WTC11 (cell line): Measurements from ENCODE around the gene CNTNAP2. TPM values are rescaled to one million over a fixed set of nuclear protein-coding genes. Genes with fewer than 3 reads are reported as not detected.

Experiments used
- ATAC-seq: fragments of 200-7000 bp; cut with Tn5 transposase; 2 replicates; pipeline ENCODE4 v1.10.0; 2021; ENCODE audit warnings: mild to moderate bottlenecking, moderate library complexity
- CTCF ChIA-PET: fragments of 300-600 bp; sonication (Branson Sonifier 250); formaldehyde crosslinking; loops from one replicate; lab custom pipeline; 2021; ENCODE audit warnings: antibody characterized with exemption; lab: Charles Lee
- POLR2A ChIA-PET: fragments of 350-600 bp; sonication (Branson Sonifier 250); formaldehyde crosslinking; loops from one replicate; lab custom pipeline; 2021; ENCODE audit warnings: antibody characterized with exemption; lab: Charles Lee
- DNase-seq: peaks from one replicate; pipeline ENCODE4 v3.0.0; 2021; ENCODE audit warnings: low spot score
- H3K27ac Mint-ChIP-seq: 2 replicates; pipeline ENCODE4 v1.8.0; 2021; ENCODE audit warnings: mixed read lengths
- H3K27me3 Mint-ChIP-seq: 2 replicates; pipeline ENCODE4 v1.8.0; 2021; ENCODE audit warnings: low read depth, mild to moderate bottlenecking, moderate library complexity, mixed read lengths
- H3K36me3 Mint-ChIP-seq: 2 replicates; pipeline ENCODE4 v1.8.0; 2021; ENCODE audit warnings: mixed read lengths
- H3K4me1 Mint-ChIP-seq: 2 replicates; pipeline ENCODE4 v1.8.0; 2022; ENCODE audit warnings: mixed read lengths
- H3K4me3 Mint-ChIP-seq: 2 replicates; pipeline ENCODE4 v1.8.0; 2021; ENCODE audit warnings: mild to moderate bottlenecking, moderate library complexity, mixed read lengths
- H3K9me3 Mint-ChIP-seq: 2 replicates; pipeline ENCODE4 v1.8.0; 2021; ENCODE audit warnings: mixed read lengths
- CDX4 ChIP-seq: fragments of 250-450 bp; sonication (Bioruptor Pico); IDR thresholded peaks from 2 replicates; pipeline ENCODE4 v1.9.0; 2021; ENCODE audit warnings: moderate library complexity, mild to moderate bottlenecking, inconsistent platforms, borderline replicate concordance
- E2F1 ChIP-seq: sonication (generic); formaldehyde crosslinking; IDR thresholded peaks from 2 replicates; pipeline ENCODE4 v1.8.0; 2022; ENCODE audit warnings: mild to moderate bottlenecking, missing genetic modification reagents
- E2F4 ChIP-seq: sonication (generic); formaldehyde crosslinking; IDR thresholded peaks from 2 replicates; pipeline ENCODE4 v1.8.1; 2022; ENCODE audit warnings: low read depth, mild to moderate bottlenecking, moderate library complexity, missing genetic modification reagents, borderline replicate concordance
- EMX1 ChIP-seq: fragments of 250-450 bp; sonication (Bioruptor Pico); IDR thresholded peaks from 2 replicates; pipeline ENCODE4 v1.8.0; 2021; ENCODE audit warnings: mild to moderate bottlenecking
- FOXK1 ChIP-seq: sonication (generic); formaldehyde crosslinking; IDR thresholded peaks from 2 replicates; pipeline ENCODE4 v1.8.0; 2022; ENCODE audit warnings: mild to moderate bottlenecking, moderate library complexity, missing genetic modification reagents
- GABPB1 ChIP-seq: sonication (generic); formaldehyde crosslinking; IDR thresholded peaks from 2 replicates; pipeline ENCODE4 v1.8.1; 2023; ENCODE audit warnings: mild to moderate bottlenecking, missing genetic modification reagents
- KAT7 ChIP-seq: sonication (generic); formaldehyde crosslinking; IDR thresholded peaks from 2 replicates; pipeline ENCODE4 v1.8.1; 2023; ENCODE audit warnings: missing genetic modification reagents, mild to moderate bottlenecking, borderline replicate concordance
- MYBL2 ChIP-seq: sonication (generic); formaldehyde crosslinking; IDR thresholded peaks from 2 replicates; pipeline ENCODE4 v1.8.1; 2023; ENCODE audit warnings: mild to moderate bottlenecking, moderate library complexity, missing genetic modification reagents
- SP1 ChIP-seq: sonication (generic); formaldehyde crosslinking; conservative IDR thresholded peaks from 2 replicates; pipeline ENCODE4 v1.8.1; 2022; ENCODE audit warnings: missing genetic modification reagents
- ZNF138 ChIP-seq: sonication (generic); formaldehyde crosslinking; conservative IDR thresholded peaks from 2 replicates; pipeline ENCODE4 v1.8.1; 2022; ENCODE audit warnings: mild to moderate bottlenecking, moderate library complexity, missing genetic modification reagents
- ZNF425 ChIP-seq: fragments of 250-450 bp; sonication (Bioruptor Pico); conservative IDR thresholded peaks from 2 replicates; pipeline ENCODE4 v1.9.0; 2021; ENCODE audit warnings: mild to moderate bottlenecking
- ZNF671 ChIP-seq: fragments of 250-450 bp; sonication (Bioruptor Pico); IDR thresholded peaks from 2 replicates; pipeline ENCODE4 v1.8.0; 2021; ENCODE audit warnings: mild to moderate bottlenecking
- total RNA-seq: library from RNA; stranded (reverse); gene quantifications from 3 replicates; pipeline ENCODE4 v1.2.3, GENCODE V29; 2021
- TF ChIP-seq, protein P1 (sequence below): fragments of 250-450 bp; sonication (Bioruptor Pico); IDR thresholded peaks from 2 replicates; pipeline ENCODE4 v1.9.0; 2021; ENCODE audit warnings: mild to moderate bottlenecking
- TF ChIP-seq, protein P2 (sequence below): sonication (generic); formaldehyde crosslinking; IDR thresholded peaks from 2 replicates; pipeline ENCODE4 v1.8.1; 2023; ENCODE audit warnings: mild to moderate bottlenecking, missing genetic modification reagents
- TF ChIP-seq, protein P3 (sequence below): sonication (generic); formaldehyde crosslinking; IDR thresholded peaks from 2 replicates; pipeline ENCODE4 v1.8.0; 2022; ENCODE audit warnings: mild to moderate bottlenecking, missing genetic modification reagents

The CNTNAP2 gene
- total RNA-seq, 1 experiment from 2014 or later = 63.8 TPM

DNA sequence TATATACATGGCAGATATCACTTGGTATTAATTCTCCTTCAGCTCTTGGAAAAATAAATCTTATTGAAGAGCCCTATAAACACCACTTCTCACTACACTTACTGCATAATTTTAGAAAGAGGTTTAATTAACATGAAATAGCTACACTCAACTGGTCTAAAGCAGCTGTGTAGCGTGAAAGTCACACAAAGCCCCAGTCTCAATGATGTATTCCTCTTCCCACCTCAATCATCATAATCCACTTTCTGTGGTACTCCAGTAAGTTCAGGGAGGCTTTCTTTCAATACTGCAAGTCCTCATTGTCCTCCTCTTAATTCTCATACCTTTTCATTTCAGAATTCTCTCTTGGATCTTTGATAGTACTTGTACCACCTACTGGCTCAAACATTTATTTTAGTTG, 688.0 kb downstream of the CNTNAP2 start (continued):
- TF ChIP-seq FOXK1 (CRISPR knock-in tag) (no peak), ZNF138 (CRISPR knock-in tag) (no peak), MYBL2 (no peak)
- TF ChIP-seq, protein P1, sequence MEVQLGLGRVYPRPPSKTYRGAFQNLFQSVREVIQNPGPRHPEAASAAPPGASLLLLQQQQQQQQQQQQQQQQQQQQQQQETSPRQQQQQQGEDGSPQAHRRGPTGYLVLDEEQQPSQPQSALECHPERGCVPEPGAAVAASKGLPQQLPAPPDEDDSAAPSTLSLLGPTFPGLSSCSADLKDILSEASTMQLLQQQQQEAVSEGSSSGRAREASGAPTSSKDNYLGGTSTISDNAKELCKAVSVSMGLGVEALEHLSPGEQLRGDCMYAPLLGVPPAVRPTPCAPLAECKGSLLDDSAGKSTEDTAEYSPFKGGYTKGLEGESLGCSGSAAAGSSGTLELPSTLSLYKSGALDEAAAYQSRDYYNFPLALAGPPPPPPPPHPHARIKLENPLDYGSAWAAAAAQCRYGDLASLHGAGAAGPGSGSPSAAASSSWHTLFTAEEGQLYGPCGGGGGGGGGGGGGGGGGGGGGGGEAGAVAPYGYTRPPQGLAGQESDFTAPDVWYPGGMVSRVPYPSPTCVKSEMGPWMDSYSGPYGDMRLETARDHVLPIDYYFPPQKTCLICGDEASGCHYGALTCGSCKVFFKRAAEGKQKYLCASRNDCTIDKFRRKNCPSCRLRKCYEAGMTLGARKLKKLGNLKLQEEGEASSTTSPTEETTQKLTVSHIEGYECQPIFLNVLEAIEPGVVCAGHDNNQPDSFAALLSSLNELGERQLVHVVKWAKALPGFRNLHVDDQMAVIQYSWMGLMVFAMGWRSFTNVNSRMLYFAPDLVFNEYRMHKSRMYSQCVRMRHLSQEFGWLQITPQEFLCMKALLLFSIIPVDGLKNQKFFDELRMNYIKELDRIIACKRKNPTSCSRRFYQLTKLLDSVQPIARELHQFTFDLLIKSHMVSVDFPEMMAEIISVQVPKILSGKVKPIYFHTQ = no peak
- TF ChIP-seq, protein P2, sequence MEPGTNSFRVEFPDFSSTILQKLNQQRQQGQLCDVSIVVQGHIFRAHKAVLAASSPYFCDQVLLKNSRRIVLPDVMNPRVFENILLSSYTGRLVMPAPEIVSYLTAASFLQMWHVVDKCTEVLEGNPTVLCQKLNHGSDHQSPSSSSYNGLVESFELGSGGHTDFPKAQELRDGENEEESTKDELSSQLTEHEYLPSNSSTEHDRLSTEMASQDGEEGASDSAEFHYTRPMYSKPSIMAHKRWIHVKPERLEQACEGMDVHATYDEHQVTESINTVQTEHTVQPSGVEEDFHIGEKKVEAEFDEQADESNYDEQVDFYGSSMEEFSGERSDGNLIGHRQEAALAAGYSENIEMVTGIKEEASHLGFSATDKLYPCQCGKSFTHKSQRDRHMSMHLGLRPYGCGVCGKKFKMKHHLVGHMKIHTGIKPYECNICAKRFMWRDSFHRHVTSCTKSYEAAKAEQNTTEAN (CRISPR knock-in tag) = no peak
- TF ChIP-seq, all 79 proteins: peak for 0

- Mint-ChIP-seq H3K9me3 (peaks cover 16% of the 10 kb centered on the region), H3K4me1 (no peaks in the 10 kb centered on the region), H3K36me3 (0 out of 2 replicates have a peak, but pooled peaks cover 3% of the 10 kb centered on the region), H3K27me3 (no peaks in the 10 kb centered on the region), H3K4me3 (no peak overlapping the region), H3K27ac (no peak overlapping the region)
- ChIA-PET CTCF (interaction anchor here (1.1 kb wide), 1 partner anchor 24 kb away, joined by 3 read pairs; no protein-coding TSS in a partner anchor), POLR2A (no interaction called here)
- TF ChIP-seq GABPB1 (CRISPR knock-in tag) (no peak), EMX1 (no peak), ZNF425 (no peak), ZNF671 (CRISPR knock-in tag) (no peak), E2F1 (no peak), E2F4 (CRISPR knock-in tag) (no peak), CDX4 (no peak), MYBL2 (no peak), SP1 (CRISPR knock-in tag) (no peak), KAT7 (CRISPR knock-in tag) (no peak)
- TF ChIP-seq, protein P3, sequence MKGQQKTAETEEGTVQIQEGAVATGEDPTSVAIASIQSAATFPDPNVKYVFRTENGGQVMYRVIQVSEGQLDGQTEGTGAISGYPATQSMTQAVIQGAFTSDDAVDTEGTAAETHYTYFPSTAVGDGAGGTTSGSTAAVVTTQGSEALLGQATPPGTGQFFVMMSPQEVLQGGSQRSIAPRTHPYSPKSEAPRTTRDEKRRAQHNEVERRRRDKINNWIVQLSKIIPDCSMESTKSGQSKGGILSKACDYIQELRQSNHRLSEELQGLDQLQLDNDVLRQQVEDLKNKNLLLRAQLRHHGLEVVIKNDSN (CRISPR knock-in tag) = no peak
- DNase-seq (no peak), ATAC-seq (no peak)
Measured at GRCh38 chr7:146805082-146805481, 688.5 kb downstream of the CNTNAP2 start.
